Astrocyte (in vitro differentiated cells and primary cell): ENCODE results near the gene UBE2K.

Source experiments
- EZH2 ChIP-seq: IDR thresholded peaks from 2 replicates; pipeline ENCODE4 v1.6.1; 2012; ENCODE audit warnings: mild to moderate bottlenecking, low read length, inconsistent platforms; ENCODE audit not compliant: insufficient read depth
- TF ChIP-seq, protein P1 (sequence below): IDR thresholded peaks from 2 replicates; pipeline ENCODE4 v1.5.1; 2011; ENCODE audit warnings: low read depth, mild to moderate bottlenecking, inconsistent platforms, low read length, moderate library complexity; ENCODE audit not compliant: insufficient read depth

DNA sequence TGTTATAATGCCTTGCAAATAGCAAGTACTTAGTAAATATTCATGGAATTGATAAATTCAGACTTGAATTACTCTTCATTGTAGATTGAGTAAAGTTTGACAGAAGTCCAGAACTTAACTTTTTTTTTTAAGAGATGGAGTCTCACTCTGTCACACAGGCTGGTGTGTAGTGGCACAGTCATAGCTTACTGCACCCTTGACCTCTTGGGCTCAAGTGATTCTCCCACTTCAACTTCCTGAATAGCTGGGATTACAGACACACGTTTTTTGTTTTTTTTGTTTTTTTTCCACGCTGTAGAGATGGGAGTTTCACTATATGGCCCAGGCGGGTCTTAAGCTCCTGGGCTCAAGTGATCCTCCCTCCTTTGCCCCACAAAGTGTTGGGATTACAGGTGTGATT lies 32.1 kb downstream of the UBE2K start:
- TF ChIP-seq, protein P1, sequence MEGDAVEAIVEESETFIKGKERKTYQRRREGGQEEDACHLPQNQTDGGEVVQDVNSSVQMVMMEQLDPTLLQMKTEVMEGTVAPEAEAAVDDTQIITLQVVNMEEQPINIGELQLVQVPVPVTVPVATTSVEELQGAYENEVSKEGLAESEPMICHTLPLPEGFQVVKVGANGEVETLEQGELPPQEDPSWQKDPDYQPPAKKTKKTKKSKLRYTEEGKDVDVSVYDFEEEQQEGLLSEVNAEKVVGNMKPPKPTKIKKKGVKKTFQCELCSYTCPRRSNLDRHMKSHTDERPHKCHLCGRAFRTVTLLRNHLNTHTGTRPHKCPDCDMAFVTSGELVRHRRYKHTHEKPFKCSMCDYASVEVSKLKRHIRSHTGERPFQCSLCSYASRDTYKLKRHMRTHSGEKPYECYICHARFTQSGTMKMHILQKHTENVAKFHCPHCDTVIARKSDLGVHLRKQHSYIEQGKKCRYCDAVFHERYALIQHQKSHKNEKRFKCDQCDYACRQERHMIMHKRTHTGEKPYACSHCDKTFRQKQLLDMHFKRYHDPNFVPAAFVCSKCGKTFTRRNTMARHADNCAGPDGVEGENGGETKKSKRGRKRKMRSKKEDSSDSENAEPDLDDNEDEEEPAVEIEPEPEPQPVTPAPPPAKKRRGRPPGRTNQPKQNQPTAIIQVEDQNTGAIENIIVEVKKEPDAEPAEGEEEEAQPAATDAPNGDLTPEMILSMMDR, result no peak
- TF ChIP-seq EZH2, result no peak
